A204.1 (cell line): Measurements from ENCODE around the gene OR52L1.
"Not testable (repeated sequence)": the region's sequence is repeated elsewhere in the genome, so short reads cannot be mapped to it uniquely, and the experiment has no call there.

Experiments
- FAIRE-seq: peaks from 2 replicates; lab custom pipeline; 2012; peaks lifted over from hg19 to GRCh38; lab: Jason Lieb, UNC

The OR52L1 gene

DNA sequence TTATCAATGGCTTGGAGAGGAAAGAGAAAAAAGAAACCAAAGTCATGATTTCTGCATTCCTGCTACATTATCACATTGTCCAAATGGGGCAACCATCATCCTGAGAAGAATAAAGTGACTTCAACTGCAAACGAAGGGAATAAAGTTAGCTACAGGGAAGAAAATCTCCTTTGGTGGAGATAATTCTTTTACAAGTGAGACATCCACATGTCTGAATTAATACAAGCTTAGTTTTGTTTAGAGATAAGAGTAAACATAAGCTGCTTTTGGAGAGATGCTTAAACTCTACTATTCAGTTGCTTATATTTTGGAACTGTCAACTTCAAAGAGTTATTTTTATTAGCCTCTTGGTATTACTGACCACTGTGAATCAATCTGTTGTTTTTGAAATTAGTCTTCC, at the start of gene OR52L1:
Gene OR52L1 (minus strand): TSS at position 101 of the 400 bp plus-strand sequence. CDS start 55 bp downstream, at position 46.
- no peak for FAIRE-seq

DNA sequence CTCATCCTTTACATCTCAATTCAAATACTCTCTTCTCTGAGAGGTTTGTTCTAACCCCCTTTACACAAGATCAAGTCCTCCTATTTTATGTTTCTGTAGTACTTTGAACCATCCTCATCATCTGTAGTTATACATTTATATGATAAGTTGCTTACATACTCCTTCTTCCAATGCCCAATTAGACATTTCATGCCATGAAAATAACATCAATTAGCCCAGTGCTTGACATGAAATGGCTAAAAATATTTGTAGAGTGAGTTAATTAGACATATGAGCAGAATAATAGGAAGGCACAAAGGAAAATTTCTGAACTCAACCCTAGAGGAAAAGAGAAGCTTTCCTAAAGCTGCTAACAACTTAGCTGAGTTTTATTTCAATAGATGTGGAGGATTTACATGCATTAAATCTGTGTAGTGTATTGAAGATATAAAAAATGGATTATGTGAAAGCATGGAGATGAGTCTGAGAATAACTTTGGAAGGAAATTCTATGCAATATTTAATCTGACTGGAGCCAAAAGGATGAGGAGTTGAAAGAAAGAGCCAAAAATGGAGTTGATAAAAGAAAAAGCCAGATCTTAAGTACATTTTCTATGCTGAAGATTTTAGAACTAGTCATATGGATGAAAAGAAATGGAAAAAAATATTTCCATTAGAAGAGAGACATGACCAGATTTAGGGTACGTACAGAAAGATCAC, 44.1 kb upstream of the OR52L1 start, which contains the start of gene OR56A1:
Gene OR56A1 (minus strand): TSS at position 51 of the 698 bp plus-strand sequence. CDS start 3,066 bp downstream, outside the sequence.
- FAIRE-seq = no peak

DNA sequence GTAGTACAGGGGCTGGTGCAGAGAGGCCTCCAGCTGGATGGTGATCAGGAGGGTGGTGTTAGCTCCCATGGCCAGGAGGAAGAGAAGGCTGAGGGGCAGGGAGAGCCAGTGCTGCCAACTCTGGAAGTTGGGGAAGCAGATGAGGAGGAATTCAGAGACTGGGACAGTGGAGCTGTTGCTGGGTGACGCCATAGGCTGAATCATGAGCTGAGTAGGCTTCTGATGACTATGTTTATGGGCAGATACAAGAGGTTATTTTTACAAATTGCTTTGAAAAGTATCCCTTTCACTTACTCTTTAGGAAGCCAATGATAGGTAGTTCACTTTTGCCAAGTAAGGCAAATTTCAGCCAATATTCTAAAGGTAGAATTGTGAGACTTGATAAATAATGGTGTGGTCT, 40.7 kb upstream of the OR52L1 start:
- no peak for FAIRE-seq

DNA sequence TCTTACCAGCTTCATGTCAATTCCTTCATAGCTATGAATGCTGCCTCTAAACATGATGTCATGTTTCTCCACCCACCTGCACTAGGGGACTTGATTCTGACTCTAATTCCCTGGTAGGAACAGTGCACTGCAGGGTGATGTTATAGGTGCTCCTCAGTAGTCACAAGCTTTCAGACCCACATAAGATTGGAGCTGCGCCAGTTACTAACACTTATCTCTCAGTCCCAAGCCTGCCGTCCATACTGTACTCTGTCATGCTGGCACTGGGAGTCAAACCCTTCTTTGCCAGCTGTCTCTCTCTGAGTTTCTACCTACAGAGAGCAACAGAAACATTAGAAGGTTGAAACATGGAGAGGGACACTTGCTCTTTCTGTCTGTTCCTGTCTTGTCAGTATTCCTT, 38.3 kb upstream of the OR52L1 start:
- FAIRE-seq = no peak

DNA sequence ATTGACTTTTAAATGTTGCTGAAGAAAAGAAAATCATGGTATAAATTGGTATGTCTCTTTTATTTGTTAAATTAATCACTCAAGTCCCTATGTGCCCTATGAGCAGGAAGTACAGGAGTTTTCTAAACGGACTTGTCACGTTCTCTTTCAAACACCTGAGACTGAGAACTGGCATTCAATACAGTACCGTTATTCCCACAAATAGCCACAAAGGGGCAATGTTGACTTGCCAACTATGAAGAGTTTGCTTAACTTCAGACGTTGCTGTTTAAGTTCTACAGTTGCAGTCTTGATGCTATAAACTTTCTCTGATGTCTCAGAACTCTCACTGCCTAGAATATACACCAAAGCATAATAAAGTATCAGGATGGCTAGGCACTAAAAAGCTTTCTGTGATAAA, 36.2 kb upstream of the OR52L1 start:
- peak; percentile 70 for FAIRE-seq

DNA sequence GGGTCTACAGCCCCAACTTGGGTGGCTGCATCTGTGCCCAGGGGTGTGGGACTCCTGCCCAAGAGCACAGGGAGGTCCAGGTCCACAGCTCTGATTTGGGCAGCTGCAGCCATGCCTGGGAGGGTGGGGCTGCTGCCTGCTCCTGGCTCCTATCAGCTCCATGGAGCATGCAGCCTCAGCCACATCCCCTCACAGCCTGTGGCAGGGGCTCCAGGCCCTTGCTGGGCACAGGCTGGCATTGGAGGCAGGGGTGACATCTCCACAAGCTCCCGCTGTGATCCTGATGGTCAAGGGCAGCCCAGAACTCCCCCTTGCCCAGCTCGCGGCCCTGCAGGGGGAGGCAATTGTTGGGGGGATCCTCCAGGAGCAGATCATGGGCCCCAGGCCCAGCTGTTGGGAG, 26.3 kb upstream of the OR52L1 start:
- FAIRE-seq = no peak

DNA sequence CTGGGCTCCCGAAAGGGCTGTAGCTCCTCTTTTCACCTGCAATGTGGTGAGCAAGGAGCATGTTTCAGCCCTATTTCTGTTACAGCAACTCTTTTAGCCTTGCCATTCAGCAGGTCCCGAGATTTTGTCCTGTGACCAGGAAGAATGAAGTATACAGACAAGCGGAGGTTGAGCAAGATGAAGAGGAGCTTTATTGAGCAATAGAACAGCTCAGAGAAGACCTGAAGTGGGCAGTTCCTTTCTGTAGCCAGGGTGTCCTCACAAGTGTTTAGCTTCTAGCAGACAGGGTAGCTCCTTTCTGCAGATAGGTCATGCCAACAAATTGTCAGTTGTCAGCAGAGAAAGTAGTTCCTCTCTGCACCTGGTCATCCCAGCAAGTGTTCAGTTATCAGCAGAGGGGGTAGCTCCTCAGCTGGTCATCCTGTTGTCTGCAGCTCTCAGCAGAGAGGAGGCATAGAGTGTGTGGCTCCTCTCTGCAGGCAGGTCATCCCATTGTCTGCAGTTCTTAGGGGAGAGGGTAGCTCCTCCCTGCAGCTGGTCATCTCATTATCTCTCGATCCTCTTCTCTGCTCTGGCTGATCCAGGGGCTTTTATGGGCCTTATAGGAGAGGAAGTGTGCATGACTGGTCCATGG, 25.4 kb upstream of the OR52L1 start:
- FAIRE-seq = no peak

DNA sequence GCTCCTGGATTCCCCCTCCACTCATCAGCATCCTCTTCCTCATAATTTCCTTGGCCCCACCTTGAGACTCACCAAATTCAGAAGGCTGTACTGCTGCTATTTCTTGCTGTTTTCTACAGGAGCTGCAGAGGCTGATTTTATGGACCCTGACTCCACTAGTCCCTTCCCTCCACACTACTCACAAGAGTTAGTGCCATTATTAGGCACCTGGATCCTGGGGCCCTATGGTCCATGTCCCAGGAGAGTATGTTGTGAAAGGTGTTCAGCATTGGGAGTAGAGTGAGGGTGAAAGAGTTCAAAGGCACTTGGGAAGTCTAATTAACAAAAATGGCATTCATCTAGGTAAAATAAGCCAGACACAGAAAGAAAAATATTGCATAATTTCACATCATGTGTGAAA, 20.1 kb upstream of the OR52L1 start, which contains the start of gene OR56A4:
Gene OR56A4 (minus strand): TSS at position 101 of the 400 bp plus-strand sequence. CDS start 3,954 bp downstream, outside the sequence.
- no peak for FAIRE-seq

DNA sequence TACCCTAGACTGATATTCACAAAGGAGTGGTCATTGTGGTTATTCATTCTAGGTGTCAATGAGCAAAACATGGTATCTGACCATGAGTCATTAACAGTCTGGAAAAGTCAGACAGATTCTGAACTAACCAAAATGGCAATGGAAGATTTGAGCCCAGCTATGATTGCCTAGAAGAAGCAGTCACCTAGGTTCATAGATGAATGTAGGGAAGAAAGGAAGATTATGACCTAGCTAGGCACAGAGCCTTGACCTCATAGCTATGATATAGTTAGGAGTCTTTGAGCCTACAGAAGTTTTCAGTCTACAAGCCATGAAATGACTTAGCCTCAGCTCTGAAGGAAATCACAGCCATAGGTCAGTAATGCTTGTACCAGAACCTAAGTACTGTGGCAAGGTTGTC, 19.6 kb upstream of the OR52L1 start:
- FAIRE-seq = no peak

DNA sequence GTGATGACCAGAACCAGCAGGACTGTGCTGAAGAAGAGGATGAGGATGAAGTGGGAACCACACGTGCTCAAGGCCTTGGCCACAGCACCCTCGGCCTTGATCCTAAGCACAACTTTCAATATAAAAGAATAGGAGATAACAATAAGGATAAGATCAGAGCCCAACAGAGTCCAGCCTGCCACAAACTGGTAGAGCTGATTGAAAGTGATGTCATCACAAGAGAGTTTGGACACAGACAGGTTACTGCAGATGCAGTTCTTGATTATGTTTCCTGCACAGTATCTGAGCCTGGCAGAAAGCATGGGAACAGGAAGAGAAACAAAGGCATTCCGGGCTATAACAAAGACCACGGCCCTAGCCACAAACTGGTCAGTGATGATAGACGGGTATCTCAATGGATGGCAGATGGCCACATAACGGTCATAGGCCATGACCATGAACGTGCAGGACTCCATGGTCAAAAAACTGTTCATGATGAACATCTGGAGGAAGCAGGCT, 15.5 kb upstream of the OR52L1 start:
- FAIRE-seq = no peak

DNA sequence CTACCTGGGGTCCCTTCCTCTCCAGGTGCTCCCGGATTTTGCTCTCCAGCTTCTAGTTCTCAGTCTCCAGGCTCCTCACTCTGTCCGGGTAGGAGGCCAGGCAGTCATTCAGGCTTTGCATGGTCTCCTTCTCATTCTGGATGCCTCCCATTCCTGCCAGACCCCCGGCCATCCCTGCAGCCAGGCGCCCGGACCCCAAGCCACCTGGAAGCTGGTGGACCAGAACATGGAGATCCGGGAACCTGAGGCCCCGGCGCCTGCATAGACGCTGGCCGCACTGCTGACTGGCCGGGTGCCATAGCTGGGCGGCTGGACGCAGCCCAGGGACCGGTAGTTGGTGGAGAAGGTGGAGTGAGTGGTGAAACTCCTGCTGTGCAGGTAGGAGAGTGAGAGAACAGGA, 8.0 kb upstream of the OR52L1 start:
- FAIRE-seq = no peak

DNA sequence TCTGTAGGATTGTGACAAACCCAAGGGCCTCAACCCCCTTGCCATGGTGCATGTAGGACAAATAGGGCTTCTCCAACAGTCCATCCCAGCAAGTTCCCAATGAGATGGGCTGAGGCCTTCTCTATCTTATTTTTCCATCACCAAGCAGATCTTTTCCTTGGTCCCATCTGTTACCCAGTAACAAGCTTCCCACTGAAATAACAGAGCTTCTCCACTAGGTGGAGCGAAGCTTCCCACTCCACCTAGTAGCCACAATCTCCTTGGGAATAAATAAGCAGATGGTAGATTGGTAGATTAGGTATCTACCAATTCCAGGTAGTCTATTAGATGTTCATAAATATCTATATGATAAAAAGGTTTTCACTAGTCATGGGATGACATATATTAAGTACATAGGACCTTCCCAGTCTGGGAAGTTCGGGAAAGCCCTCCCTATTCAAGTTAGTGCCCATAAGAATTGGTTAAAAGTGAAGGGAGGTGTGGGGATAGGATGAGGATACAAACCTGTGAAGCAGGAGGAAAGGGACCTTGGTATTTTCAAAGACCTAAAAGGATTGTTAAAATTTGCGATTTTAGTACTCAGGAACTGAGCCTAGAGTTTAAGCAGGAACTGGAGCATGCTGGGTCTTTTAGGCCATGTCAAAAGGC, 5.9 kb upstream of the OR52L1 start:
- FAIRE-seq = peak; percentile 34

DNA sequence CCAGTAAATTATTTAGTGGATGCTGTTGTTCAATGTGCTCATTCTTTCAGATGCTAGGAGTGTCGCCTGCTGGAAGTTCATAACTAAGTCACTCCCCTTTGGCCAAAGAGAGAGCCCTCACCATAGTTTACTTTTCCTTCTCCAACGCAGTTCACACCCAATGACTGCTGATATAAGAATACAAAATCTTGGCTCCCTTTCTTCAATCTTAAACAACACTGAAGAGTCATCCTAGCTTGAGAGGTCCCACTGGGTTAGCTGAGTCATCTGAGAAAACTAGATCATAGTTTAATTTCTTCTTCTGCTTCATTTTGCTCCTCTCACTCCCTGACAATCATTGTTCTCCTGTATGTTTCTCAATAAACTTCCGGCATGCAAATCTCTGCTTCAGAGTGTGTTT, 5.4 kb upstream of the OR52L1 start:
- no peak for FAIRE-seq

DNA sequence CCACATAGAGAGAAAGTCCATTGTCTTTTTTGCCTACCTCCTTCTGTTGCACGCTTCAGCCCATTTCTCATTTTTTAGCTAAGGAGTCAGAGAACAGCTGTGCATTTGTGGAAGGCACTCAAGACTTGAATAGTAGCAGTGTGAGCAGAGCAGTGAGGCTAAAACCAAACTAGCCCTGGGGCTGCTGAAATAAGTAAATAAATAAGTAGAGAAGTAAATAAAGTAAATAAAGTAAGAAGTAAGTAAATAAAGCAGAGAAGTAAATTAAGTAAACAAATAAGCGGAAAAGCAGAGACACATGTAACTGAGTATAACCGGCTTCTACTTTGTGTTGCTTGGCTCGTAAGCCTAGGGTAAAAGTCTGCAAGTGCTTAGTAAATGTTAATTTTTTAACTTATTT, 2.4 kb upstream of the OR52L1 start:
- FAIRE-seq = no peak

DNA sequence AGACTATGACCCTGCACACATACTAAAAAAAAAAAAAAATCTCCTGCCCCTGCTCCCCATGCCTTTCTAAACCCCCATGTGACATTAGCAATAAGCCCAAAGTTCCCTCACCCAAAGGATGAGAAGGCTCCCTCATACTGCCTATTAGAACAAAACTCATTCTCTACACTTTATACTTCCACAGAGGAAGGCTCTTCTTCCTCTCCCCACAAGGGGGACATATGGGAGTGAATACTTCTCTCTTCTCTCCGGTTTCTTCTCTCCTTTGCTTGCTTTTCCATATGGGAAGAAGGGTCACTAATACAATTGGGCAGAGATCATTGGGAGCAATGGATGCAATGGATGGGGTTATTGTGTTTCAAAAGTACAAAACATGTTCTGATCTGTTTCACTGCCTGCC, 3.3 kb downstream of the OR52L1 start:
- FAIRE-seq = no peak

DNA sequence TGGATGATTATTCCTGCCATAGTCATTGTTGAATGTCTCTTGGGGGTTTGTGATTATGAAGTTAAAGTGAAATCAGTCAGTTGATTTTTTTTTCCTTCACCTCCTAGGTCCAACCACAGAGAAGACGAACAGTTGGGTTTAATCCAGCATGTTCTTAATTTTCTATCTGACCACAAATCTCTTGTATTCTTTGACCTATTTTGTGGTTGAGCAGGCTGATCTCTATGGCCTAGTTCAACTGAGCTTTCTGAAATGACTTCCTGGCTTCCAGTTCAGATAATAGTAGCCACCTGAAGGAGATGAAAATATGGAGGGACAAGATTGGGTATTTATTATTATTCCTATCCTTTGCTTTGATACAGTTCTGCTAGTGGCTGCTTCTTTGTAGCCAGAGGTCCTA, 13.3 kb downstream of the OR52L1 start:
- no peak for FAIRE-seq

DNA sequence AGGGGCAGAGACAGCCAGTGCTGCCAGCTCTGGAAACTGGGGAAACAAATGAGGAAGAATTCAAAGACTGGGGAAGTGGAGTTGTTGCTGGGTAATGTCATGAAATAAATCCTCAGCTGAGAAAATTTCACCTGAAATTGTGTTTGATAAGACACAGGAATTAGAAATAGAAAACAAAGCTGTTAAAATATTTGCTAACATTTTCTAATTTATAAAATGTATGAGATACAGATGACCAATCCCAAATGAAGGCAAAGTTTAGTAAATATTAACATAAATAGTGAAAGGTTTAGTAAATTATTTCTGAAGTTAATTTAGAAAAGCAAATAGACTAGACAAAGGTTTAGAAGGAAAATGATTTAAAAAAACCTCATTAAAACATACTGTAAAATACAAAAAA, 18.4 kb downstream of the OR52L1 start, which contains the start of gene OR56A5:
Gene OR56A5 (minus strand): TSS at position 101 of the 400 bp plus-strand sequence. CDS start 0 bp downstream, at position 101.
- FAIRE-seq = no peak

DNA sequence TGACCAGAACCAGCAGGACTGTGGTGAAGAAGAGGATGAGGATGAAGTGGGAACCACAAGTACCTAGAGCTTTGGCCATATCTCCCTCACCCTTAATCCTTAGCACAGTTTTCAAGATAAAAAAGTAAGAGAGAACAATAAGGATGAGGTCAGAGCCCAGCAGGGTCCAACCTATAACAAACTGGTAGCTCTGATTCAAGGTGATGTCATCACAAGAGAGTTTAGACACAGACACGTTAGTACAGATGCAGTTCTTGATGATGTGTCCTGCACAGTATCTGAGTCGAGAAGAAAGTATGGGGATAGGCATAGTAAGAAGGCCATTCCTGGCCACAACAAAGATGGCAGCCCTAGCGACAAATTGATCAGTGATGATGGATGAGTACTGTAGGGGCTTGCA, 19.1 kb downstream of the OR52L1 start:
- FAIRE-seq = no peak

DNA sequence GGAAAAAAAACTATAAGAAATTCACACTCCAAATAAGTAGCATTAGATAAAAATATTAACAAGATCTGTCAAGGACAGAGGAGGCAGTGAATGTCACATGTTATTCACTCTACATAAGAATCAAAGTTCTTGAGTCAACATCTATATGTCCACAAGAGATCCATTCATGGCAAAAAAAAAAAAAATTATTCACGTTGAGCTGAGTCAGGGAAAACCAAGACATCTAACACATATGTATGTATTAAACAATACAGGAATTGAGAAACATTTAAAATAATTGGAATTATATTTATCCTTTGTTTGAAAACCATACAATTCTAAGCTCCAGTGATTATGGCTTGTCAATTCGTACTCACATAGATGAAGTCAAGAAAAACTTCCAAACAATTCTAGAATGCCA, 19.8 kb downstream of the OR52L1 start:
- FAIRE-seq = no peak

DNA sequence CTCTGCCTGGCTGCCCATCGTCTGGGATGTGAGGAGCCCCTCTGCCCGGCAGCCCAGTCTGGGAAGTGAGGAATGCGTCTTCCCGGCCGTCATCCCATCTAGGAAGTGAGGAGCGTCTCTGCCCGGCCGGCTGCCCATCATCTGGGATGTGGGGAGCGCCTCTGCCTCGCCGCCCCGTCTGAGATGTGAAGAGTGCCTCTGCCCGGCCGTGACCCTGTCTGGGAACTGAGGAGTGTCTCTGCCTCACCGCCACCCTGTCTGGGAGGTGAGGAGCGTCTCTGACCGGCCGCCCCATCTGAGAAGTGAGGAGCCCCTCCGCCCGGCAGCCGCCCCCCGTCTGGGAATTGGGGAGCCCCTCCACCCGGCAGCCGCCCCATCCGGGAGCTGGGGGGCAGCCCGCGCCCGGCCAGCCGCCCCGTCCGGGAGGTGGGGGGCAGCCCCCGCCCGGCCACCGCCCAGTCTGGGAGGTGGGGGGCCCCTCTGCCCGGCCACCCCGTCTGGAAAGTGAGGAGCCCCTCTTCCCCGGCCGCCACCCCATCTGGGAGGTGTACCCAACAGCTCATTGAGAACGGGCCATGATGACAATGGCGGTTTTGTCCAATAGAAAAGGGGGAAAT, 26.0 kb downstream of the OR52L1 start:
- FAIRE-seq = not testable (repeated sequence)

DNA sequence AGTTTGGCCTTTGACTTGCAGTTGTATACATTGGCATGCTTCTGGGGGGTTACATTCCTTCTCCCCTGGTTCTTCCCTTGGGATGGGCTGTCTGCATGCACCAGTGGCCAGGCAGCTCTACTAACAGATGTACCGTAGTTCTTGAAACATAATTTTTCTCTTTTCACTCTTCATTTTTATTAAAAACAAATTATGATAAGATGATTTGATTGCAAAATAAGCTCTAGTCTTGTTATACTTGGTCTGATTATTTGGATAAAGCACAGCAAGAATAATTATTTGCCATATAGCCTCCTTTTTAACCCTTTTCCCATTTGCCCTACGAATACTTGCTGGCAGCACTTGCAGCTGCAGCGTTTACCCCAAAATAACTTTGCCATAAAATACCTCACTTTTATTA, 31.2 kb downstream of the OR52L1 start:
- no peak for FAIRE-seq

DNA sequence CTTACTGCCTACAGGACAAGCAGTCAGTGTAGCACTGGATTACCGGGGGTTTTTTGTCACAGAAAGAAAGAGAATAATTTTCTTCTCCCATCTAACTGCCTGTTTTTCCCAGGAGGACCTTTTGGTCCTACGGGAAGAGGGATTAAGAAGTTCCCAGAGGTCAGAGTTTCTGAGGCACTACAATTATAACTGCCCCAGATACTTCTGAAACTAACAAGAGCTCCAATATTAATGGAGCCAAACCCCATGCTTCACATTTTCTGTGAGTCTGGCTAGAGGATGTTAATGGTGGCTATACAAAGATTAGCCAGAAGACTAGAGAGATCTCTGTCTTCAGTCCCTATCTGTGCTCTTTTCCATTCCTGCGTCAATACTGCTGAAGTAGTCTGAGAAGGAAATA, 44.8 kb downstream of the OR52L1 start, which contains the start of gene OR56A3:
Gene OR56A3 (plus strand): TSS at position 301 of the 400 bp plus-strand sequence. CDS start 5,096 bp downstream, outside the sequence.
- no peak for FAIRE-seq
